HEK293 (cell line): ENCODE results near the gene DYNLT2.

Experiments
- CTCF ChIA-PET: fragments of 350-600 bp; formaldehyde crosslinking; extraction: SDS; loops from one replicate; lab custom pipeline; 2021; ENCODE audit warnings: antibody characterized with exemption; lab: Yijun Ruan, JAX
- POLR2A ChIA-PET: fragments of 300-600 bp; formaldehyde crosslinking; extraction: SDS; loops from one replicate; lab custom pipeline; 2020; ENCODE audit warnings: antibody characterized with exemption, inconsistent platforms; lab: Yijun Ruan, JAX
- H3K27ac ChIP-seq: fragments of 200-500 bp; sonication (Bioruptor generic); 2 replicates; pipeline ENCODE4 v1.5.1; 2014; ENCODE audit warnings: low read depth, low read length, control low read depth, inconsistent platforms; ENCODE audit errors: extremely low read depth
- H3K36me3 ChIP-seq, 2 experiments: fragments of 200-500 bp in 1 of 2; sonication (Bioruptor generic) in 1 of 2; 1 replicate in 1 of 2; 2 replicates in 1 of 2; pipeline ENCODE4 v1.5.1; 2014 to 2017; ENCODE audit warnings: inconsistent platforms in 2 of 2, low read length in 2 of 2; ENCODE audit not compliant: control insufficient read depth in 2 of 2, insufficient read depth in 1 of 2
- H3K4me1 ChIP-seq: fragments of 200-500 bp; sonication (Bioruptor generic); 2 replicates; pipeline ENCODE4 v1.5.1; 2014; ENCODE audit warnings: mild to moderate bottlenecking, low read length, inconsistent platforms; ENCODE audit not compliant: control insufficient read depth, insufficient read depth
- H3K4me3 ChIP-seq: 2 replicates; pipeline ENCODE4 v1.5.1; 2011; ENCODE audit warnings: low read depth, mild to moderate bottlenecking, control low read depth, low read length, moderate library complexity
- H3K9me3 ChIP-seq: fragments of 200-500 bp; sonication (Bioruptor generic); 2 replicates; pipeline ENCODE4 v1.5.1; 2014; ENCODE audit warnings: low read depth, low read length, inconsistent platforms; ENCODE audit not compliant: control insufficient read depth, insufficient read depth
- GLI2 ChIP-seq: fragments of 450-650 bp; formaldehyde crosslinking; IDR thresholded peaks from 2 replicates; pipeline ENCODE4; 2017; ENCODE audit warnings: missing biosample characterization, missing genetic modification characterization, low read depth, borderline replicate concordance
- KLF16 ChIP-seq: fragments of 450-650 bp; formaldehyde crosslinking; IDR thresholded peaks from 2 replicates; pipeline ENCODE4 v1.5.1; 2017; ENCODE audit warnings: missing biosample characterization, missing genetic modification characterization
- OSR2 ChIP-seq: fragments of 450-650 bp; formaldehyde crosslinking; IDR thresholded peaks from 2 replicates; pipeline ENCODE4 v1.5.1; 2016; ENCODE audit warnings: missing biosample characterization, missing genetic modification characterization
- PRDM2 ChIP-seq: fragments of 450-650 bp; formaldehyde crosslinking; IDR thresholded peaks from 2 replicates; pipeline ENCODE4 v1.5.1; 2016; ENCODE audit warnings: missing biosample characterization, missing genetic modification characterization, borderline replicate concordance
- RBAK ChIP-seq: fragments of 450-650 bp; formaldehyde crosslinking; IDR thresholded peaks from 2 replicates; pipeline ENCODE4 v1.5.1; 2016; ENCODE audit warnings: missing biosample characterization, missing genetic modification characterization
- REPIN1 ChIP-seq: fragments of 450-650 bp; formaldehyde crosslinking; IDR thresholded peaks from 2 replicates; pipeline ENCODE4 v1.5.1; 2017; ENCODE audit warnings: missing biosample characterization, missing genetic modification characterization, low read depth
- SP2 ChIP-seq: fragments of 450-650 bp; formaldehyde crosslinking; IDR thresholded peaks from 2 replicates; pipeline ENCODE4 v1.5.1; 2016; ENCODE audit warnings: missing biosample characterization, missing genetic modification characterization
- TCF7L2 ChIP-seq: IDR thresholded peaks from 2 replicates; pipeline ENCODE4 v1.6.1; 2011; ENCODE audit warnings: low read depth, mild to moderate bottlenecking, inconsistent platforms, low read length, moderate library complexity, borderline replicate concordance
- YY2 ChIP-seq: fragments of 450-650 bp; formaldehyde crosslinking; IDR thresholded peaks from 2 replicates; pipeline ENCODE4 v1.5.1; 2016; ENCODE audit warnings: missing biosample characterization, missing genetic modification characterization
- ZBTB21 ChIP-seq: fragments of 450-650 bp; formaldehyde crosslinking; IDR thresholded peaks from 2 replicates; pipeline ENCODE4 v1.5.1; 2017; ENCODE audit warnings: missing biosample characterization, missing genetic modification characterization
- ZNF121 ChIP-seq: fragments of 450-650 bp; formaldehyde crosslinking; IDR thresholded peaks from 2 replicates; pipeline ENCODE4 v1.5.1; 2016; ENCODE audit warnings: missing biosample characterization, missing genetic modification characterization
- ZNF138 ChIP-seq: fragments of 450-650 bp; formaldehyde crosslinking; IDR thresholded peaks from 2 replicates; pipeline ENCODE4 v1.5.1; 2016; ENCODE audit warnings: missing biosample characterization, missing genetic modification characterization, borderline replicate concordance
- ZNF239 ChIP-seq: fragments of 450-650 bp; formaldehyde crosslinking; IDR thresholded peaks from 2 replicates; pipeline ENCODE4 v1.5.1; 2016; ENCODE audit warnings: missing biosample characterization, missing genetic modification characterization
- ZNF266 ChIP-seq: fragments of 450-650 bp; formaldehyde crosslinking; IDR thresholded peaks from 2 replicates; pipeline ENCODE4 v1.5.1; 2016; ENCODE audit warnings: missing biosample characterization, missing genetic modification characterization, low read depth
- ZNF555 ChIP-seq: fragments of 450-650 bp; formaldehyde crosslinking; conservative IDR thresholded peaks from 2 replicates; pipeline ENCODE4 v1.5.1; 2017; ENCODE audit warnings: missing biosample characterization, mild to moderate bottlenecking, missing genetic modification characterization, inconsistent platforms
- ZNF560 ChIP-seq: fragments of 450-650 bp; formaldehyde crosslinking; IDR thresholded peaks from 2 replicates; pipeline ENCODE4 v1.5.1; 2017; ENCODE audit warnings: missing biosample characterization, missing genetic modification characterization, borderline replicate concordance
- ZNF571 ChIP-seq: fragments of 450-650 bp; formaldehyde crosslinking; IDR thresholded peaks from 2 replicates; pipeline ENCODE4 v1.5.0; 2017; ENCODE audit warnings: missing biosample characterization, missing genetic modification characterization
- ZNF610 ChIP-seq: fragments of 450-650 bp; formaldehyde crosslinking; IDR thresholded peaks from 2 replicates; pipeline ENCODE4 v1.5.1; 2016; ENCODE audit warnings: missing biosample characterization, missing genetic modification characterization, borderline replicate concordance
- ZNF645 ChIP-seq: fragments of 450-650 bp; formaldehyde crosslinking; IDR thresholded peaks from 2 replicates; pipeline ENCODE4; 2016; ENCODE audit warnings: missing biosample characterization, missing genetic modification characterization
- ZNF660 ChIP-seq: fragments of 450-650 bp; IDR thresholded peaks from 2 replicates; pipeline ENCODE4 v1.5.1; 2018; ENCODE audit warnings: missing biosample characterization, mild to moderate bottlenecking, missing genetic modification characterization
- ZNF792 ChIP-seq: fragments of 450-650 bp; formaldehyde crosslinking; IDR thresholded peaks from 2 replicates; pipeline ENCODE4 v1.5.1; 2016; ENCODE audit warnings: missing biosample characterization, missing genetic modification characterization
- ZNF830 ChIP-seq: fragments of 450-650 bp; IDR thresholded peaks from 2 replicates; pipeline ENCODE4 v1.5.0; 2018; ENCODE audit warnings: missing biosample characterization, missing genetic modification characterization, low read depth, mild to moderate bottlenecking, moderate library complexity

DYNLT2 gene

GRCh38 chr6:169776379-169776778, 25.0 kb upstream of the DYNLT2 start:
- ChIA-PET CTCF (no interaction called here), POLR2A (no interaction called here)
- peaks cover 2% of the 10 kb centered on the region; the same call in 1 of the 2 replicates for H3K4me1 ChIP-seq
- H3K27ac ChIP-seq = no peak overlapping the region
- TF ChIP-seq ZNF610 (tag by site-specific recombination) (no peak), ZNF138 (tag by site-specific recombination) (no peak), GLI2 (tag by site-specific recombination) (no peak), SP2 (tag by site-specific recombination) (no peak)
- H3K4me3 ChIP-seq = no peak overlapping the region
- H3K36me3 ChIP-seq = peaks cover 7 to 72% of the 10 kb centered on the region in 2 experiments
- H3K9me3 ChIP-seq = no peaks in the 10 kb centered on the region

GRCh38 chr6:169775321-169775720, 23.9 kb upstream of the DYNLT2 start:
- no peak overlapping the region for H3K27ac ChIP-seq
- TF ChIP-seq ZNF660 (tag by site-specific recombination) = no peak
- TF ChIP-seq ZNF121 = no peak
- TF ChIP-seq ZNF560 (tag by site-specific recombination) = no peak
- no peak for TF ChIP-seq ZNF792 (tag by site-specific recombination)
- TF ChIP-seq YY2 (tag by site-specific recombination) = no peak
- TF ChIP-seq, all 188 proteins: peak for 0
- Histone ChIP-seq H3K36me3 (peaks cover 10 to 72% of the 10 kb centered on the region in 2 experiments), H3K4me3 (no peak overlapping the region), H3K4me1 (peaks cover under 1% of the 10 kb centered on the region; the same call in 1 of the 2 replicates), H3K9me3 (no peaks in the 10 kb centered on the region)
- ChIA-PET CTCF (interaction anchor here (0.7 kb wide), 1 partner anchor 23 kb away, joined by 3 read pairs; no protein-coding TSS in a partner anchor), POLR2A (no interaction called here)

GRCh38 chr6:169774347-169774746, 23.0 kb upstream of the DYNLT2 start:
- no peaks in the 10 kb centered on the region for H3K4me1 ChIP-seq
- TF ChIP-seq ZNF792 (tag by site-specific recombination) = no peak
- TF ChIP-seq REPIN1 = no peak
- TF ChIP-seq ZNF266 (tag by site-specific recombination) = no peak
- TF ChIP-seq OSR2 (tag by site-specific recombination) = no peak
- no peak for TF ChIP-seq KLF16 (tag by site-specific recombination)
- no peak for TF ChIP-seq ZNF555
- TF ChIP-seq ZNF571 (tag by site-specific recombination) = no peak
- TF ChIP-seq ZNF830 = no peak
- no peak for TF ChIP-seq ZNF121
- no peak for TF ChIP-seq ZNF239 (tag by site-specific recombination)
- TF ChIP-seq RBAK = no peak
- TF ChIP-seq ZBTB21 = no peak
- no peak for TF ChIP-seq PRDM2 (tag by site-specific recombination)
- TF ChIP-seq TCF7L2 = no peak
- TF ChIP-seq ZNF645 (tag by site-specific recombination) = no peak
- TF ChIP-seq, all 188 proteins: peak for 0
- CTCF ChIA-PET = interaction anchor here (0.6 to 1.2 kb wide), 3 partner anchors 57 to 800 kb away, joined by 3 to 8 read pairs (median 3); no protein-coding TSS in a partner anchor
- Histone ChIP-seq H3K27ac (no peak overlapping the region), H3K9me3 (no peaks in the 10 kb centered on the region), H3K4me3 (no peak overlapping the region), H3K36me3 (peaks cover 18 to 69% of the 10 kb centered on the region in 2 experiments)
- POLR2A ChIA-PET = no interaction called here
